B cell (primary cell): ENCODE results near the gene CCDC141. TPM values are rescaled to one million over a fixed set of nuclear protein-coding genes. Genes with fewer than 3 reads are reported as not detected.

Experiments used
- ATAC-seq: fragments of 200-7000 bp; cut with Tn5 transposase; one replicate; pipeline ENCODE4 v1.10.0; 2021; ENCODE audit warnings: low read depth, mild to moderate bottlenecking, moderate number of reproducible peaks, moderate library complexity
- CTCF ChIA-PET: fragments of 350-600 bp; sonication (Branson Sonifier 250); formaldehyde crosslinking; loops from one replicate; lab custom pipeline; 2021; ENCODE audit warnings: antibody characterized with exemption, inconsistent platforms; lab: Charles Lee
- POLR2A ChIA-PET: fragments of 350-600 bp; sonication (Branson Sonifier 250); formaldehyde crosslinking; loops from one replicate; lab custom pipeline; 2021; ENCODE audit warnings: antibody characterized with exemption; lab: Charles Lee
- DNase-seq: peaks from one replicate; pipeline ENCODE4 v3.0.0; 2013
- H2AFZ ChIP-seq: 2 replicates; pipeline ENCODE4 v1.6.1; 2012; ENCODE audit warnings: mild to moderate bottlenecking, low read depth, low read length; ENCODE audit not compliant: insufficient read depth, poor library complexity, severe bottlenecking
- H3K27ac ChIP-seq, 2 donors: 1 replicate in 1 of 2; 2 replicates in 1 of 2; pipeline ENCODE4 v1.5.1; 2012 to 2013; ENCODE audit warnings: low read length in 2 of 2, mild to moderate bottlenecking in 2 of 2, moderate library complexity in 1 of 2
- H3K27me3 ChIP-seq, 4 experiments: fragments of 200-600 bp in 1 of 4; sonication (generic) in 1 of 4; replicated peaks in 1 of 4; 1 replicate in 2 of 4; 2 replicates in 2 of 4; pipeline versions ENCODE4 v1.6.1 to v1.7.0; 2013 to 2016; ENCODE audit warnings: low read length in 3 of 4, mild to moderate bottlenecking in 2 of 4, mixed read lengths in 1 of 4, moderate library complexity in 1 of 4; ENCODE audit not compliant: insufficient read depth in 4 of 4, control insufficient read depth in 3 of 4; ENCODE audit errors: control extremely low read depth in 1 of 4
- H3K36me3 ChIP-seq, 2 experiments: replicated peaks in 1 of 2; 1 replicate in 1 of 2; 2 replicates in 1 of 2; pipeline versions ENCODE4 v1.6.1 to v1.7.1; 2013; ENCODE audit warnings: low read length in 1 of 2; ENCODE audit not compliant: insufficient read depth in 2 of 2, control insufficient read depth in 1 of 2; ENCODE audit errors: control extremely low read depth in 1 of 2, extremely low read depth in 1 of 2
- H3K4me1 ChIP-seq, 2 donors: fragments of 200-600 bp in 1 of 2; sonication (generic) in 1 of 2; 1 replicate in 1 of 2; 2 replicates in 1 of 2; pipeline versions ENCODE4 v1.5.1 to v1.6.1; 2013 to 2017; ENCODE audit warnings: low read length in 2 of 2; ENCODE audit not compliant: control insufficient read depth in 2 of 2, insufficient read depth in 2 of 2
- H3K4me2 ChIP-seq: replicated peaks from 2 replicates; pipeline ENCODE3; 2012; ENCODE audit warnings: mild to moderate bottlenecking, low read depth, low read length; ENCODE audit not compliant: poor library complexity, severe bottlenecking
- H3K4me3 ChIP-seq, 5 experiments: fragments of 200-600 bp in 1 of 5; sonication (generic) in 1 of 5; 1 replicate in 3 of 5; 2 replicates in 2 of 5; pipeline versions ENCODE4 v1.5.1 to v1.7.0; 2011 to 2016; ENCODE audit warnings: low read length in 4 of 5, mild to moderate bottlenecking in 4 of 5, low read depth in 2 of 5, control low read depth in 1 of 5, moderate library complexity in 1 of 5; ENCODE audit not compliant: insufficient read depth in 1 of 5; ENCODE audit errors: control extremely low read depth in 1 of 5, extremely low read depth in 1 of 5
- H3K79me2 ChIP-seq: fragments of 200-600 bp; sonication (generic); one replicate; pipeline ENCODE4 v1.6.0; 2016; ENCODE audit warnings: low read length; ENCODE audit not compliant: control insufficient read depth, insufficient read depth
- H3K9ac ChIP-seq: fragments of 200-600 bp; sonication (generic); 2 replicates; pipeline ENCODE4 v1.6.1; 2017; ENCODE audit warnings: mild to moderate bottlenecking, low read length, moderate library complexity
- H3K9me3 ChIP-seq, 3 donors: one replicate each; pipeline versions ENCODE4 v1.6.1 to v1.7.1; 2013; ENCODE audit warnings: low read length in 2 of 3; ENCODE audit not compliant: control insufficient read depth in 2 of 3, insufficient read depth in 1 of 3; ENCODE audit errors: control extremely low read depth in 1 of 3
- H4K20me1 ChIP-seq: 2 replicates; pipeline ENCODE4 v1.6.0; 2012; ENCODE audit warnings: mild to moderate bottlenecking, low read length; ENCODE audit not compliant: insufficient read depth, control insufficient read depth, poor library complexity, severe bottlenecking
- H3K27ac Mint-ChIP-seq: one replicate; pipeline ENCODE4 v1.8.0; 2021; ENCODE audit warnings: mixed read lengths
- H3K27me3 Mint-ChIP-seq: one replicate; pipeline ENCODE4 v1.8.0; 2021; ENCODE audit warnings: mixed read lengths
- H3K4me1 Mint-ChIP-seq: one replicate; pipeline ENCODE4 v1.8.0; 2021; ENCODE audit warnings: mixed read lengths
- H3K4me3 Mint-ChIP-seq: one replicate; pipeline ENCODE4 v1.8.0; 2021; ENCODE audit warnings: mixed read lengths
- H3K9me3 Mint-ChIP-seq: one replicate; pipeline ENCODE4 v1.8.0; 2022; ENCODE audit warnings: mixed read lengths; ENCODE audit not compliant: insufficient read depth
- CTCF ChIP-seq: fragments of 200-600 bp; IDR thresholded peaks from one replicate; pipeline ENCODE4 v1.8.0; 2022; ENCODE audit warnings: antibody characterized with exemption, mild to moderate bottlenecking
- EZH2 ChIP-seq: IDR thresholded peaks from 2 replicates; pipeline ENCODE4 v1.6.1; 2012; ENCODE audit warnings: borderline replicate concordance, low read depth, mild to moderate bottlenecking, moderate library complexity, low read length; ENCODE audit not compliant: insufficient read depth, poor library complexity, severe bottlenecking
- WGBS: methylation state at CpG from one replicate; pipeline ENCODE4 v1.1.5; 2013; ENCODE audit warnings: missing lambda C conversion rate; ENCODE audit not compliant: insufficient coverage; 5-methylcytosine and 5-hydroxymethylcytosine counted together
- intact Hi-C: fragments of 100-400 bp; cut with micrococcal nuclease; formaldehyde crosslinking; loops from one replicate; pipeline ENCODE4 v1.10.0; 2022
- polyA plus RNA-seq: library from polyadenylated mRNA; depleted of rRNA; stranded (reverse); fragments of >200 nt; gene quantifications from 2 replicates; pipeline ENCODE4 v1.2.3, GENCODE V29; 2012
- total RNA-seq, 2 donors: library from RNA; stranded (reverse); fragments of 120-200 nt in 1 of 2; gene quantifications; 1 replicate in 1 of 2; 2 replicates in 1 of 2; pipeline versions ENCODE4 v1.2.3 to v1.2.4, GENCODE V29; 2013 to 2022

The CCDC141 gene
- total and polyA plus RNA-seq, 2 donors (not counting 1 experiment from before 2014, with no cell fraction given): 2.1 to 47.5 TPM

GRCh38 chr2:178865146-178865936 lies 184.6 kb downstream of the CCDC141 start:
- Histone ChIP-seq H2AFZ (no peak overlapping the region), H4K20me1 (no peaks in the 10 kb centered on the region), H3K4me2 (no peak overlapping the region), H3K4me3 (no peak overlapping the region), H3K27ac (no peak overlapping the region), H3K9me3 (no peaks in the 10 kb centered on the region), H3K9ac (no peak overlapping the region), H3K27me3 (no peaks in the 10 kb centered on the region), H3K36me3 (peaks cover 1 to 6% of the 10 kb centered on the region in 2 experiments), H3K4me1 (no peaks in the 10 kb centered on the region), H3K79me2 (no peaks in the 10 kb centered on the region)
- Mint-ChIP-seq H3K27ac (no peak overlapping the region), H3K9me3 (no peaks in the 10 kb centered on the region), H3K27me3 (no peaks in the 10 kb centered on the region), H3K4me3 (no peak overlapping the region), H3K4me1 (no peaks in the 10 kb centered on the region)
- DNase-seq (no peak), ATAC-seq (no peak)
- WGBS: 92% methylated on average over 5 of the region's 7 CpGs
- POLR2A ChIA-PET: no interaction called here
- TF ChIP-seq CTCF (no peak), EZH2 (no peak)
- intact Hi-C loops: no loop called here
- CTCF ChIA-PET: interaction anchor here (0.6 to 0.9 kb wide), 2 partner anchors 10 to 70 kb away, joined by 3 to 4 read pairs; no protein-coding TSS in a partner anchor

- peaks cover 1 to 6% of the 10 kb centered on the region in 2 experiments for H3K36me3 ChIP-seq
- H3K4me1 ChIP-seq: no peaks in the 10 kb centered on the region
- ChIA-PET POLR2A (no interaction called here), CTCF (no interaction called here)
- Mint-ChIP-seq H3K4me1 (no peaks in the 10 kb centered on the region), H3K27me3 (no peaks in the 10 kb centered on the region), H3K27ac (no peak overlapping the region), H3K9me3 (no peaks in the 10 kb centered on the region), H3K4me3 (no peak overlapping the region)
- H3K27me3 ChIP-seq: no peaks in the 10 kb centered on the region
- H3K9ac ChIP-seq: no peak overlapping the region
- H3K4me3 ChIP-seq: no peak overlapping the region
- no peak for ATAC-seq
- H3K79me2 ChIP-seq: no peaks in the 10 kb centered on the region
- 96% methylated on average over 14 of the region's 17 CpGs for WGBS
- H3K4me2 ChIP-seq: no peak overlapping the region
- H3K27ac ChIP-seq: no peak overlapping the region
- no peaks in the 10 kb centered on the region for H3K9me3 ChIP-seq
- no peak overlapping the region for H2AFZ ChIP-seq
- TF ChIP-seq EZH2 (no peak), CTCF (no peak)
- no peaks in the 10 kb centered on the region for H4K20me1 ChIP-seq
- DNase-seq: no peak
- intact Hi-C loops: no loop called here
These were observed 185.9 kb downstream of the CCDC141 start for GRCh38 chr2:178863856-178864620.
